Fibroblast of mammary gland (primary cell): ENCODE results near the gene C7orf57.

Experiments used
- DNase-seq: peaks from one replicate; pipeline ENCODE4 v3.0.0-alpha.2; 2010; ENCODE audit warnings: low read depth
- H3K4me3 ChIP-seq: 2 replicates; pipeline ENCODE4 v1.5.1; 2011; ENCODE audit warnings: low read depth, mild to moderate bottlenecking, low read length, moderate library complexity; ENCODE audit not compliant: control insufficient read depth
- TF ChIP-seq, protein P1 (sequence below): conservative IDR thresholded peaks from 2 replicates; pipeline ENCODE4 v1.5.1; 2011; ENCODE audit warnings: low read depth, low read length, inconsistent platforms; ENCODE audit not compliant: control insufficient read depth, insufficient read depth

The C7orf57 gene

DNA sequence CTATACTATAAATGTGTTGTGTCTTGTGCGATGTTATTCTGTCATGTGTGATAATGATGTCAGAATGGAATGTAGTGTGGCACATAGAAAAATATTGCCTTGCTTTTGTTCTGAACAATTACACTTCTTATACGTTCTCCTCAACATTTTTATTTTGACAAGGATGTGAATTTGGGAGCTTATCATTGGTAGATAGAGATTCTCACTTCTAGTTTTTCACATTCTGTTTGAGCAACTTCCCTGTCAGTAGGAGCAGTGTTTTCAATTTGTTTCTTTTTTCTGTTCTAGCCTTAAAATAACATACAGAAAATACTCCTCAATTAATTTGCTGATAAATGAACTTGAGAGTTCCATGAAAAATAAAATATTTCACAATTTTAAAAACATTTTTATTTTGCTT lies 24.0 kb upstream of the C7orf57 start:
- no peak for DNase-seq
- no peak overlapping the region for H3K4me3 ChIP-seq
- TF ChIP-seq, protein P1, sequence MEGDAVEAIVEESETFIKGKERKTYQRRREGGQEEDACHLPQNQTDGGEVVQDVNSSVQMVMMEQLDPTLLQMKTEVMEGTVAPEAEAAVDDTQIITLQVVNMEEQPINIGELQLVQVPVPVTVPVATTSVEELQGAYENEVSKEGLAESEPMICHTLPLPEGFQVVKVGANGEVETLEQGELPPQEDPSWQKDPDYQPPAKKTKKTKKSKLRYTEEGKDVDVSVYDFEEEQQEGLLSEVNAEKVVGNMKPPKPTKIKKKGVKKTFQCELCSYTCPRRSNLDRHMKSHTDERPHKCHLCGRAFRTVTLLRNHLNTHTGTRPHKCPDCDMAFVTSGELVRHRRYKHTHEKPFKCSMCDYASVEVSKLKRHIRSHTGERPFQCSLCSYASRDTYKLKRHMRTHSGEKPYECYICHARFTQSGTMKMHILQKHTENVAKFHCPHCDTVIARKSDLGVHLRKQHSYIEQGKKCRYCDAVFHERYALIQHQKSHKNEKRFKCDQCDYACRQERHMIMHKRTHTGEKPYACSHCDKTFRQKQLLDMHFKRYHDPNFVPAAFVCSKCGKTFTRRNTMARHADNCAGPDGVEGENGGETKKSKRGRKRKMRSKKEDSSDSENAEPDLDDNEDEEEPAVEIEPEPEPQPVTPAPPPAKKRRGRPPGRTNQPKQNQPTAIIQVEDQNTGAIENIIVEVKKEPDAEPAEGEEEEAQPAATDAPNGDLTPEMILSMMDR, result no peak

DNA sequence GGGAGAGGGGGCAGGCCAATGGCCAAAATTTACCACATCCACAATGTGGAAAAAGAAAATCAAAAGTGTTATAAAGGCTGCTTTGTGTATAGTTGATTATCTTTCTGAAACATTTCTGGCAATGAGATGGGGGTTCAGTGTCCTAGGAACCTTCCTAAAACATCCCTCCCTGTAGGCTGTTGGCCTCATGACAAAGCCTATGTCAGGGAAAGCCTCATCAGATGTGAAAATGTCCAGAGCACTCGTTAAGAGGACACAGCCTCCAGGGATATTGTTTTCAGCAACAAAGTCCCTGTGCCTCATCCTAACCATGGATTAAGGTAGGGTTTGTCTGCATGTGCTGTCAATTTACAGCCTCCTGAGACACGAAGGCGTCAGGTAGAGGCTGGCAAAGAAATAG lies 23.4 kb upstream of the C7orf57 start:
- no peak for DNase-seq
- no peak overlapping the region for H3K4me3 ChIP-seq
- TF ChIP-seq, protein P1, result no peak

DNA sequence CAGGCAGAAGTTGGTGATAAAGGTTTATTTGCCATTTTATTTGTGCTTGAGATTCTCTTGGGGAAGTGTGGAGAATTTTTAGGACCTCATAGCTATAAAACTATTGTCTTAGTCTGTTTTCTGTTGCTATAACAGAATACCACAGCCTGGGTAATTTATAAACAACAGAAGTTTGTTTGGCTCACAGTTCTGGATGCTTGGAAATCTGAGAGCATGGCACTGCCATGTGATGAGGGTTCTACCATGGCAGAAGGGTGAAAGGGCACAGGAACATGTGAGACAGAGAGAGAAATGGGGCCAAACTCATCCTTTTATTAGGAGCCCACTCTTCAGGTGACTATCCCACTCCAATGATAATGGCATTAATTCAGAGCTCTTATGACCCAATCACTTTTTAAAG lies 18.7 kb upstream of the C7orf57 start:
- no peak for DNase-seq
- TF ChIP-seq, protein P1, result no peak
- H3K4me3 ChIP-seq, result no peak overlapping the region

DNA sequence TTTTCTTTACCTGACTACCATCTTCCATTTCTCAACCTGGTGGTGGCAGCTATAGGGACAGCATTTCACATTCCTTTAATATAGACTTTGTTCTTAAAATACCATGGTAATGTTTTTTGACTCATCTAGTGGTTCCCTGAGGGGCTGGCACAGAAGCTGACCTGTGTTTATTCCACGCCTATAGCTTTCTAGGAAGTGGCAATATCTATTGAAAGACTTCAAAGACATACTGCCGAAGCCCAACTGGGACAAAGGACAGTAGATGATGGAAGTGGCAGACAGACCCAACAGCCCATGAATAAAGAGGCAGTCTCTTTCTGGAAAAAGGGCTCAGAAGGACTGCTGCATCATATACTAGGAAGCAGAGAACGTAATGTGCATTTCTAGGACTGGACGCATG lies 17.7 kb upstream of the C7orf57 start:
- TF ChIP-seq, protein P1, result no peak
- H3K4me3 ChIP-seq, result no peak overlapping the region
- DNase-seq, result no peak

DNA sequence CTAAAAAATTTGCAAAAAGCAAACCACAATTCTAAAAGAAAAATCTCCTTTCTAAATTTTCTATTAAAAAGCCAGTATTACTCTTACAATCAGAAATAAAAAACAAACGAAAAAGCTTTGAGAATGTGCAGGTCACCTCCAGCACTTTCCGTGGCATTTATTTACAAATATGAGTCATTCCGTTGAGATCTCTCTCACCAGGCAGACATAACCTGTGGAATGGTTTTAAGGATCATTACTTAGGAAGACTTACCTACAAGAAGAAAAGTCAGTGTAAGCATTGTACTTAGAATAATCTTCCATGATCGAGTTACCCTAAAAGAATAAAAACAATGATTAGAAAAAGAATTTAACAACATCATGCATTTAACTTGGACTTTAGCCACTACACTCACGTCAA lies 9.7 kb upstream of the C7orf57 start:
- TF ChIP-seq, protein P1, result no peak

DNA sequence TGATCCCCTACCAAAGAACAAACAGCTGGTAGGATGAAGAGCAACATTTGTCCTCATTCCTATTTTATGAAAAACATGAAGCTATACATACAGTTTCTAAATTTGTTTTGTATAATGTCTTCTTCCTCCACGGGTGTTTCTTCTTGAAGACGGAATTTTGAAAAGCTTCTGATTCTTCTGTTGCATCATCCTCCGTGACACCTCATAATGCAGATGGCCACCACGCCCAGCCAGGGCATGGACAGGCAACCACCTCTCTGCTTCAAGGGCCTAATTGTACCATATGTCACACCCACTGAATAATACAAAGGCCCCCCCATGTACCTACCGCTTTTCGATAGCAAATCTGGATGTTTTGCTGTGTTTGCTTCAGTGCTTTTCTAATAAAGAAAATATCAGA lies 6.4 kb upstream of the C7orf57 start, which contains the start of gene SUN3:
SUN3 (minus strand) TSS at position 170 of the 400 bp plus-strand sequence; CDS start at position 1, 169 bp downstream.
- DNase-seq, result no peak
- no peak within 1 kb of the TSS for H3K4me3 ChIP-seq
- TF ChIP-seq, protein P1, result no peak

More for the DNA sequence above, 9.7 kb upstream of the C7orf57 start:
- DNase-seq, result no peak
- no peak overlapping the region for H3K4me3 ChIP-seq

DNA sequence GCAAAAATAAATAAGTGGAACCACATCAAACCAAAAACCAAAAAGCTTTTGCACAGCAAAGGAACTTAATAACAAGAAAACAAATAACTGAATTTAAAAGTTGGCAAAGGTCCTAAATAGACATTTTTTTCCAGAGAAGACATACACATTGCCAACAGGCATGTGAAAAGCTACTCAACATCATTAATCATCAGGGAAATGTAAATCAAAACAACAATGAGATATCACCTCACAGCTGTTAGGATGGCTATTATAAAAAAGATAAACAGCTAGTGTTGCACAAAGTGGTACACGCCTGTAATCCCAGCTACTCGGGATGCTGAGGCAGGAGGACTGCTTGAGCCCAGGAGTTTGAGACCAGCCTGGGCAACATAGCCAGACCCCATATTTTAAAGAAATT lies 4.2 kb upstream of the C7orf57 start:
- no peak overlapping the region for H3K4me3 ChIP-seq
- TF ChIP-seq, protein P1, result no peak
- DNase-seq, result no peak
